ENCODE data around the gene NATD1. TPM values are rescaled to one million over a fixed set of nuclear protein-coding genes. Genes with fewer than 3 reads are reported as not detected.
A peak's percentile ranks its signal among the peaks of the same experiment; 100 is the strongest.
"Not testable (repeated sequence)": the region's sequence is repeated elsewhere in the genome, so short reads cannot be mapped to it uniquely, and the experiment has no call there.

NATD1 gene
- total RNA-seq, 2 donors from 2014 or later = 1.8 to 2.3 TPM

DNA sequence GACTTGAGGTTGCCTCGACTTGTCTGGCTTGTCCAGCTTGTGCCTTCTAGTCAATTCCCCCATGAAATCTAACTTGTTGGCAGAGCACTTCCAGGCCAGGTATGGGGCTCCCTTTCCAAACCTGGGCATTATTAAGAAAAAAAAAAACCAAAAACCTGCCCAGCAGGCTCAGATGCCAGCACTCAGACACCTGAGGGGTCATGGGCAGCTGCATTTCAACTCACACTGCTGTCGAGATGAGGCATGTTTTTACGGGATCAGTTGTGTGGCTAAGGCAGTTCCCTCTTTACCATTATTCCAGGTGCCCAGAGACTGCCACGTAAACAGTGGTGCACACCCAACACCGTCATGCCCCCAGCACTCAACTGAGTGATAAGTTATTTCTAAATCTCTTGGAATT, 57.1 kb downstream of the NATD1 start:
- H3K36me3 Mint-ChIP-seq (ENCODE audit: low read depth) = peaks cover 39% of the 10 kb centered on the region
- H3K4me3 Mint-ChIP-seq = no peak overlapping the region
- H3K4me1 Mint-ChIP-seq = peaks cover 14% of the 10 kb centered on the region
- no peaks in the 10 kb centered on the region for H3K9me3 Mint-ChIP-seq
- no peaks in the 10 kb centered on the region for H3K27me3 Mint-ChIP-seq
- H3K27ac Mint-ChIP-seq = no peak overlapping the region
- no peak for ATAC-seq (replicated peaks)

DNA sequence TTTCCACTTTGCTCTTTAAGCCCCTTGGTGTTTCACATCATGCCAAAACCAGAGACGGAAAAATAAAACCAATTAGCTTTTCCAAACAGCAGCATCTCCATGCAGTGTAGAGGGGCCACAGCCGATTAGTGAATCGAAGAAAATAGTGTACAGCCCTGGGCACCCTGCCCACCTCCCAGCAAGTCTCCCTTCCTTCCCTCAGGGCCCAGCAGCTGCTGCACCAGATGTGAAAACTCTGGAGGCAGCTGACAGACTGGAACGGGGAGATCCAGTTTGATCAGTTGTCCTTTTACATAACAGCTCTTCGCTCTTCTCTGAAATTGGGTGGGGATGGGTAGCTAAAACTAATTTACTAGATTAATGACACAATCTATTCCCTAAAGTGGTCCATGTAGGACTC, 58.5 kb downstream of the NATD1 start:
- H3K27me3 Mint-ChIP-seq = no peaks in the 10 kb centered on the region
- H3K27ac Mint-ChIP-seq = peak overlapping the region; percentile 25
- peaks cover 6% of the 10 kb centered on the region for H3K4me1 Mint-ChIP-seq
- H3K9me3 Mint-ChIP-seq = no peaks in the 10 kb centered on the region
- no peak overlapping the region for H3K4me3 Mint-ChIP-seq
- peaks cover 44% of the 10 kb centered on the region for H3K36me3 Mint-ChIP-seq (ENCODE audit: low read depth)
- no peak for ATAC-seq (replicated peaks)

DNA sequence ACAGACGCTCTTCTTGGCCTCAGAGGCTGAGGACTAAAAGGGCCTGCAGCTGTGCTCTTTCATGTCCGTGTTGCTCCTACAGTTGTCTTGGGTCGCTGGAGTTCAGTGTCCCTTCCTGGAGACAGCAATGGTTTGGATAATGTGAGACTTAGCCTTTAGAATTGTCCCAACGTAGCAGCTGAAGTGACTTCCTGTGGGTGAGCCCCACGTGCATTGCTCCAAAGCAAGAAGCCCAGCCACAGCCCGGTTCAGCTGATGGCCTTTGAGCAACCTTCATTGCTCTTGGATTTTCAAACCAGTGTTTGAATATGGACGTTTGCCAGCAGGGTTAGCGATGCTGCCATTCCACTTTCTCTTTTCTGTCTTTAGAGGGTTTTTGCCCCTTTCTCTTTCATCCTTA, 59.0 kb downstream of the NATD1 start:
- peaks cover 44% of the 10 kb centered on the region for H3K36me3 Mint-ChIP-seq (ENCODE audit: low read depth)
- no peak overlapping the region for H3K4me3 Mint-ChIP-seq
- no peaks in the 10 kb centered on the region for H3K27me3 Mint-ChIP-seq
- no peaks in the 10 kb centered on the region for H3K9me3 Mint-ChIP-seq
- H3K4me1 Mint-ChIP-seq = peaks cover 6% of the 10 kb centered on the region
- no peak for ATAC-seq (replicated peaks)
- peak overlapping the region; percentile 25 for H3K27ac Mint-ChIP-seq

DNA sequence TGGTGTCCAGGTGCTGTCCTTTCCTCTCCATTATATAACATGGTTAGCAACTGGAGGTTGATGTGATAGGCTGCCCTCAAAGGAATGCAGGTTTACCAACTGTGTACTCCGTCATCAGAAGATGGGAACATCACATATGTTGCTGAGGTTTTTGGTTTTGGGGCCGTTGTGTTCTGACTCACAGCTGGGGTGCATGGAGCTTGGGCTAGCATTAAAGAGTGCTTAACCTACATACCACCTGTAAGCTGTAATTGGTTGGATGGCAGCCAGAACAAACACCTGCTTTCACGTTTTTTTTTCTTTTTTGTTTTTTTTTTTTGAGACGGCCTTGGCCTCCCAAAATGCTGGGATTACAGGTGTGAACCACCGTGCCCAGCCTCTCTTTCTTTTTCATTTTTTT, 60.2 kb downstream of the NATD1 start:
- H3K36me3 Mint-ChIP-seq (ENCODE audit: low read depth) = peaks cover 34% of the 10 kb centered on the region
- H3K9me3 Mint-ChIP-seq = no peaks in the 10 kb centered on the region
- H3K27me3 Mint-ChIP-seq = no peaks in the 10 kb centered on the region
- peak overlapping the region; percentile 28 for H3K27ac Mint-ChIP-seq
- H3K4me1 Mint-ChIP-seq = peaks cover 6% of the 10 kb centered on the region
- H3K4me3 Mint-ChIP-seq = no peak overlapping the region
- ATAC-seq (replicated peaks) = peak; percentile 80

DNA sequence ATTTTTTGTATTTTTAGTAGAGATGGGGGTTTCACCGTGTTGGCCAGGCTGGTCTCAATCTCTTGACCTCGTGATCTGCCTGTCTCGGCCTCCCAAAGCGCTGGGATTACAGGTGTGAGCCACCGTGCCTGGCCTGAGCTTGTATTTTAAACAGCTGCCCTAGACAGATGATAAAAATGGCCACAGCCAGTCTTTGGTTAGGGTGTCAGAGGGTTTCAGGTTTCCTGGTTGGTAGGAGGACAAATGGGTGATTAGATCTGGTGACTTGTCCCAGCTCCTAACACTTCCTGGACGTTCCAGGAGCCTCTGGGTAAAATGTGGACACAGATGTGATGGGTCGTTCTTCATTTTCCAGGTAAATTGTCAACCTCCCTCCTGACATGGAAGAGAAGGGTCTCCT, 60.8 kb downstream of the NATD1 start:
- not testable (repeated sequence) for H3K4me3 Mint-ChIP-seq; ATAC-seq (replicated peaks); H3K27me3 Mint-ChIP-seq; H3K27ac Mint-ChIP-seq; H3K4me1 Mint-ChIP-seq; H3K9me3 Mint-ChIP-seq
- peaks cover 28% of the 10 kb centered on the region for H3K36me3 Mint-ChIP-seq (ENCODE audit: low read depth)

DNA sequence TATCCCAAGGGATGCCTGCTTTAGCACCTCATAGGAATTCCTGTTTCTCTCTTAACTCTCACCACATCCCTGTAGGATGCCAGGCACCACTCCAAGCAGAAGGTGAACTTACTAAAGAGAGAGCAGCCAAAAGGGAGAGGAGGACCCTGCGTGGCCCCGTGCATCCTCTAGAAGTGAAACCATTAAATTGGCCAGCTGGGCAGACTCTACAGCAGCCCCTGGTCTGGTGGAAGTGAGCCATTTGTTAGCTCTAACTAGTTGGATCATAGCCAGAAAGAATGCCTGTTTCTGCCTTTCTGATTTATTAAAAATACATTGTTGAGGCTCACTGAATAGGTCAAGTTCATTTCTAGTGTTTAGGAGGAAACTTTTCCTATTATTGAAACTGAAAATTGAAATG, 61.5 kb downstream of the NATD1 start:
- H3K27me3 Mint-ChIP-seq = no peaks in the 10 kb centered on the region
- H3K4me3 Mint-ChIP-seq = no peak overlapping the region
- no peak overlapping the region for H3K27ac Mint-ChIP-seq
- H3K36me3 Mint-ChIP-seq (ENCODE audit: low read depth) = peaks cover 22% of the 10 kb centered on the region
- ATAC-seq (replicated peaks) = no peak
- no peaks in the 10 kb centered on the region for H3K9me3 Mint-ChIP-seq
- peaks cover 6% of the 10 kb centered on the region for H3K4me1 Mint-ChIP-seq

DNA sequence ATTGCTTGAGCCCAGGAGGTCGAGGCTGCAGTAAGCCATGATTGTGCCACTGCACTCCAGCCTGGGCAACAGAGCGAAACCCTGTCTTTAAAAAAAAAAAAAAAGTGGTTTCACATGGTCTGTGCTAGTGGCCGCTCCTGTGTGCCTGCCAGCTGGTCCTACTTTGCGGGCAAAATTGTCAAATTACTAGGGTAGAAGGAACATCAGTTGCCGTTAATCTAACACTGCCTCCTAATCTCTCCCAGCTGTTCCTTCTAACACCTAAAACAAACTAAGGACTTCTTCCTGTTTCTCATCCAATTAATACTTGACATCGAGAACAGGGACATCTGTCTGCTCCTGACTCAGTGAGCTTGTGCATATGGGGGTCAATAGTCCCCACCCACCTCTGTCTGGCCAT, 63.1 kb downstream of the NATD1 start:
- Mint-ChIP-seq H3K4me3 (no peak overlapping the region), H3K27me3 (no peaks in the 10 kb centered on the region), H3K4me1 (peaks cover 6% of the 10 kb centered on the region), H3K36me3 (ENCODE audit: low read depth) (peaks cover 16% of the 10 kb centered on the region), H3K9me3 (no peaks in the 10 kb centered on the region), H3K27ac (peak overlapping the region; percentile 58)
- ATAC-seq (replicated peaks) = no peak

DNA sequence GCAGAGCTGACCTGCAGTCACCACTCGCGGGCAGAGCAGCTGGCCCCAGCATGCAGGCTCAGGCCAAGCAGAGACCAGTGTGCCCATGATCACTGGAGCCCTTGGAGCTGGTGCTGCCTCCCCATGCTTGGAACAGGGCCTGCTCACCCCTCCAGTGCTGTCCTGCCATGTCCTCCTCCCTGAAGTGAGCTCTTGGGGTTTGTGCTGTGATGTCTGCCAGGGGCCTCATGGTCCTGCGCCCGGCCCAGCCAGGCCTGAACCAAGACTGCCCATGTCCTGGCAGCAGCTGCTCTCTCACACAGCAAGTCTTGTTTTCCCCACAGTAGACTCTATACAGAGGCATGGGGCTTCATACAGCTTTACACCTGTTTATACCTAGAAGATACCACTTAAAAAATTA, 63.8 kb downstream of the NATD1 start:
- Mint-ChIP-seq H3K36me3 (ENCODE audit: low read depth) (peaks cover 20% of the 10 kb centered on the region), H3K4me3 (no peak overlapping the region), H3K9me3 (no peaks in the 10 kb centered on the region), H3K27me3 (no peaks in the 10 kb centered on the region), H3K4me1 (peaks cover 2% of the 10 kb centered on the region), H3K27ac (no peak overlapping the region)
- ATAC-seq (replicated peaks) = no peak

Other genes starting within 250 kb of the NATD1 start
- gene USP22, start 210.4 kb downstream of the NATD1 start, total RNA-seq = 100 to 1,000 TPM; 136 to 143 TPM
- gene DHRS7B, start 126.4 kb downstream of the NATD1 start, total RNA-seq = 10 to 100 TPM in 1 of 2 donors, 1 to 10 TPM in 1; 7.3 to 16.9 TPM
- gene TMEM11, start 39.2 kb downstream of the NATD1 start, total RNA-seq = 10 to 100 TPM; 14.3 to 28.5 TPM
- 100 to 1,000 TPM; 107 to 112 TPM for gene MAP2K3, start 31.3 kb upstream of the NATD1 start, total RNA-seq
- gene KCNJ12, start 122.9 kb upstream of the NATD1 start, total RNA-seq = under 1 TPM in 1 of 2 donors, not detected in 1; 0.05 TPM

All from activated T-helper 17 cell treated with anti-CD3 and anti-CD28 coated beads, Interleukin-2, amount 50 U/mL, for 72 hours (primary cell).